HPDE6-E6E7 (cell line): ENCODE measurements around the gene MIX23.
A peak's percentile ranks its signal among the peaks of the same experiment; 100 is the strongest.

ENCODE experiments used
- DNase-seq: peaks from one replicate; pipeline ENCODE4 v3.0.0; 2011; ENCODE audit warnings: missing footprints; ENCODE audit errors: extremely low spot score

The MIX23 gene

GRCh38 chr3:122382888-122383666 lies at the start of gene MIX23:
TSS of gene MIX23 (minus strand) at chr3:122383231. CDS start at chr3:122383224, 7 bp downstream.
- DNase-seq, result peak; percentile 78

- DNase-seq, result no peak
These were observed 47.3 kb upstream of the MIX23 start for GRCh38 chr3:122430371-122430770.

DNA sequence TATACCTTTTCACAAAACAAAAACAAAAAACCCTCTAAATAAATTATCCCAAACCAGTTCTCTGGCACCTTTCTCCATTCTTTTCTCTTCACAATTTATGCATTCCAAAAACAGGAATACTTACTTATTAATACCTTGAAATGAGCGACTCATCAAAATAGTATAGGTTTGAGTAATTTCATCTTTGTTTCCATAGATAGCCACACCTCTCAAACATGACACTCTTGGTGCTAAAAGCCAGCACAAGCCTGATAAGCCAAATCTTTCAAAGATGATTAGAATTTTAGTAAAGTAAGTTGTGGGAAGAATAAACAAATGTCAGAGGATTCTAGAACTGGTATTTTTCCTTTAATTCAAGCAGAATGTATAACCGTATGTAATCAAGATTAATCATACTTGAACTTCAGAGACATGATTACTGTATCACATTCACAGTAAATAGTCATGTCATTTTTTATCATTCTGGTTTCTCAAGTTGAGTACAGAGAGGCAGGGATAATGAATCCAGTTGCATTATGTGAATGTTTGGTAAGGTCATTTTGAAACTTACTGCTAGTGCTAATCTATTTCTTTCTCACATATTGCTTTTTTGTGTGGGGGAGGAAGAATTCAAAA lies 44.9 kb upstream of the MIX23 start:
- DNase-seq, result no peak

DNA sequence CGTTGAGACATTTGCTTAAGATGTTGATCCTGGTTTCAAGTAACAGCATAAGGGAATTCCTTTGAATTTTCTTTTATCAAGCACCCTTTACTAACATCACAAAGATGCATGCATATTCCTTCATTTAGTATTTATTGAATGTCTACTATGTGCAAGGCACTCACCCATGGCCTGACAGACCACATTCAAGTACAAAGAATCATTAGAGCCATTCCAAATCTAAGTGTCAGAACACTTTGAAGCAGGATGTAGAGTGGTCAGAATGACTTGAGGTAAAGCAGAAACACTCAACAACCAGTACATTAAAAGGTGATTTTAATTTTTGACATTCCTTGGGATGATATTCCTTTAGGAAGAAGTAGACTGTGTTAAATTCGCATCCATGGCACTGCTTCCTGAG lies 38.8 kb upstream of the MIX23 start:
- DNase-seq, result no peak

DNA sequence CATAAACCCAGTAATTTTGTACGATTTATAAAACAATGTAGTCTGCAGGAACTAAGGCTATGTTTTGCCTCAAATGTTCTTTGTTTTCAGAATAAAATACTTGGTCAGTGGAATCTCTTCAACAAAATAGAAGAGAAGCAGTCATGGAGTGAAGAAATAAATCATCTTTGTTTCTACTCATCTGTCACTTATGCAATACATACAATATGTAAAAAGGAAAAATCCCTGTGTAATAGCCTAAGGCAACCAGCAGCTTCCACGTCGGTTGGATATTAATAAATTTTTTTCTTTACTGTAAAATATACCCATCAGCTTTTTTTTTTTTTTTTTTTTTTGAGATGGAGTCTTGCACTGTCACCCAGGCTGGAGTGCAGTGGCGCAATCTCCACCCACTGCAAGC lies 38.1 kb upstream of the MIX23 start:
- DNase-seq, result no peak

- DNase-seq, result no peak
These were observed 33.9 kb upstream of the MIX23 start for GRCh38 chr3:122416966-122417365.

DNA sequence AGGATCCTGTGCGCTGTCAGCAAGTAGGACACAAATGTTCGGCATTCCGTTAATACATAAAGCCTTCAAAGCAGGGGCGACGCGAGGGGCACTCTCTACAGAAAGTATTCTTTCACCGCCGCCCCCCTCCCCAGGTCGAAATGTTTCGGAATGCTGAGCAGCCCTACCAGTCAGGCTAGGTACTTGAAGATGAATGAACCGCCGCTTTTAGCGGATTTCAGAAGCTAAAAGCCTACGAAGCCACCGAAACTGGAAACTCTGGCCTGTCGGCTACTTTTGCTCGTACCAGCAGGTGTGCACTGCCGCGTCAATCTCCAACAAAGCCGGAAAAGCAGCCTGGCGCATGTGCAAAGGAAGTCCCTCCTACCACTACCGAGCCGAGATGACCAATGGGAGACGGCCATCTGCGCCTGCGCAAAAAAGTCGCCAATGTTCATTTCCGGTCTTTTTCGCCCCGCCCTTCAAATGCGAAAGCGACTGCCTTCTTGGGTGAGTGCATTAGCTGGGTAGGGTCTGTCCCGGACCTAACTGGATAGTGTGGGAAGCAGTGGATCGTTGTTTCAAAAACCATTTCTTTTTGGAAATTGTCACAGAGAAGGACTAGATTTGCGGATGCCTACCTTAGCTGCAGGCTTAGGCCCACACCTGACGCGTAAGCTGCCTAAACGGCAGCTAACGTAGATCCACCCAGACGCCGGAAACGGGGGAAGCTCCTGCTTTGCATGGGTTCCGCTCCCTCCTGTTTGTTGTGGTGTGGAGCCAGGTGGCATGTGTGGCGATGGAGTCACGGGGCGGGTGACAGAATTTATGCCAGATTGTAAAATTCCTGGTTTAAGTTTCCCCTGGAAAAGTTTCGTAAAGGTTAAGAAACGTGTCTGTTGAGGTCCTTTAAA lies 33.0 kb upstream of the MIX23 start, which contains the start of gene WDR5B:
TSS of gene WDR5B (minus strand) at position 301 of the 893 bp plus-strand sequence. CDS start 534 bp downstream, outside the sequence.
- DNase-seq, result peak; percentile 99

DNA sequence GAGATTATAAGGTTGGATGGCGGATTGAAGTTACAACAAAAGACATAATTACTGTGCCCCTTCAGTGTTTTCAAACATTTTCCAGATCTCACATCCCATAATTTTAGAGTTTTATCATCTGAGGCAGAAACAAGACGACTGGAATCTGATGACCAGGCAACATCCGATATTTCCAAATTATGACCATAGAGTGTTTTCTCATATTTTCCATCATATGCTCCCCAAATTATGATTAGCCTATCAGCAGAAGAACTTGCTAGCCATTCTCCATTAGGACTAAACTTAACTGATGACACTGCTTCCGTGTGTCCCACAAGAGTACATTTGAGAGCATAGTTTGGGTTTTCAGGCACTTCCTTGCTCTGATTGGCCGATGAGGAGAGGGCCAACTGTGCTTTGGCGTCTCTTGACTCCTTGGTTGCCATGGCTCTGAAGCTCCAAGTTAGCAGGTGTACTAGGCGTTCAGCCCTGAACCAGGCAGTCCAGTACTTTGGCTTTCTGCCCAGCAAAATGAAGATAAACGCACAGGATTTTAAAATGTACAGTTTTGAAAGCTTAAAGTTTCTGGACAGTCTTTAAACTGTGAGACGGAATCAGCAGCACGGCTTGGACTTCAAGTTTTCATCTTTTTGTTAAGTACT lies 32.2 kb upstream of the MIX23 start:
- DNase-seq, result peak; percentile 52

DNA sequence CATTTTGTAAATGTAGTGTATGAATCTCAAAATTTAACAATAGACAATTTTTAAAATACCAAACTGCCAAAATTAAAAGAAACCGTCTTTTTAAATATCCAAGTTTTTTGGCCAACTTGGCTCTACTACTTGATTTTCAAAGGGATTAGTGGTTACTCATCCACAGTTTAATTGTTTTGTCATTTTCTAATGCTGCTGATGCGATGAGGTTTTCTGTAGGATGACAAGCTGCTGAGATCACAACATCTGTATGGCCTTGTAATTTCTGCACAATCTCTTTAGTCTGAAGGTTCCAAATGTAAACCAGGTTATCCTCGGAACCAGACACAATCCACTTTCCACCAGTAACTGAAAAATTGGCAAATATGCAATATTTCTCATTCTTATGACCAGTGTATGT lies 31.4 kb upstream of the MIX23 start:
- no peak for DNase-seq

GRCh38 chr3:122410639-122411038 lies 27.6 kb upstream of the MIX23 start:
- DNase-seq, result no peak

- DNase-seq, result no peak
These were observed 27.1 kb upstream of the MIX23 start for GRCh38 chr3:122410111-122410510.

DNA sequence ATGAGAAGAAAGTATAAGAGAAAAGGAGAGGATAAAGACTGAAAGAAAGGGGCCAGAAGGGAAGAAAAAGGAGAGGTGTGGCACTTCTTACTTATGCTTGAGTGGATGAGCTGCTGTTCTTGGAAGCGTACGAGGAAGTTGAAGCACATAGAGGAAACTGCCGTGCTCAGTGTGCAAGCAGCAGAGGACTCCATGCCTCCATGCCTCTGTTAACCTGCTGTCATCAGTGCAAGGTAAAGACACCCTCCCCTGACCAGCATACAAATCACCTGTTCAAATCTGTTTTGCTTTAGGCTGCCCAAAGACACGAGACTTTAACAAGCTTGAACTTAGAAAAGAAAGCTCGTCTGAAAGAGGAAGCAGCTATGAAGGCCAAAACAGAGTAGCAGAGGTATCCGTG lies 26.4 kb upstream of the MIX23 start:
- no peak for DNase-seq

DNA sequence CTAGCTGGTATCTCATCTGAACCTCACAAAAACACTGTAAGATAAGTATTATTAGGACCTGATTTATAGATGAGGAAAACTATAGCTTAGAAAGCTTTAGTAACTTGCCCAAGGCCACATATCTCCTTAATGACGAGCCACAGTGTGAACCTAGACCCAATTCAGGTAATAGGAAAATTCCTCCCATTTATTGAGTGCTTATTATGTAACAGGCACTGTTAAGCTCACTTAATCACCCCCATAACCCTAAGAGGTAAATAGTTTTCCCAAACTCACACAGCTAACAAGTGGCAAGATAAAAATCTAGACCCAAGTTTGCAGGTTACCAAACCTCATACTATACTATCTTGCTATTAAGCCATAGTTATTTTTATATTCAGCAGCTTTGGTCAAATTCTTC lies 24.9 kb upstream of the MIX23 start:
- no peak for DNase-seq

GRCh38 chr3:122406198-122406597 lies 23.2 kb upstream of the MIX23 start:
- DNase-seq, result no peak

GRCh38 chr3:122405015-122405414 lies 22.0 kb upstream of the MIX23 start:
- no peak for DNase-seq

GRCh38 chr3:122403489-122403888 lies 20.5 kb upstream of the MIX23 start:
- DNase-seq, result no peak

GRCh38 chr3:122398920-122399319 lies 15.9 kb upstream of the MIX23 start:
- no peak for DNase-seq

- no peak for DNase-seq
These were observed 14.2 kb upstream of the MIX23 start for GRCh38 chr3:122397201-122397600.

- DNase-seq, result no peak
These were observed 13.5 kb upstream of the MIX23 start for GRCh38 chr3:122396511-122396910.

DNA sequence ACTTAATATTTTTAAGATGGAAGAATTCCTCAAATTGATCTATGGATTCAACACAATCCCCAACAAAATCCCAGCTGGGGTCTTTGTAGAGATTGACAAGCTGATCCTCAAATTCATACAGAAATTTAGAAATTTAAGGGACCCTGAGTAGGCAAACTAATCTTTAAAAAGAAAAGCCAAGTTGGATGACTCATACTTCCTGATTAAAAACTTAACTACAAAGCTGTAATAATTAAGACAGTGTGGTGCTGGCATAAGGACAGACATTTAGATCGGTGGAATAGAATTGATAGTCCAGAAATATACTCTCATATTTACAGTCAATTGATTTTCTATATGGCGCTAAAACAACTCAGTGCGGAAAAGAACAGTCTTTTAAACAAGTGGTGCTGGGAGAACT lies 12.6 kb upstream of the MIX23 start:
- no peak for DNase-seq

DNA sequence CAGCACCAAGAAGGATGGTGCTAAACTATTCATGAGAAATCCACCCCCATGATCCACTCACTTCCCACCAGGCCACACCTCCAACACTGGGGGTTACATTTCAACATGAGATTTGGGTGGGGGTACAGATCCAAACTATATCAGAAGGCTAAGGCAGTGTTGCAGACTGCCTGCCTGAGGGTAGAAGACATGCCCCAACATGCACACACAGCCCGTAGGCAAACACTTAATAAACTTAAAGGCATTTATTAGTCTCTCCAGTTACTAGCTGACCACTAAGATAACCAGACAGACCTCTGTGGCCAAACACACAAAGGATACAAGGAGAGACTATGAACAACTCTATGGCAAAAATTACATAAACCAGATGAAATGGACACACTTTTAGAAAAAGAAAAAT lies 11.1 kb upstream of the MIX23 start:
- no peak for DNase-seq
